Activated CD8-positive, alpha-beta T cell treated with anti-CD3 and anti-CD28 coated beads, Interleukin-2, amount 10 ng/mL, durations not matched to agents 7 days and 5 days (primary cell): ENCODE data around the gene LANCL3. TPM values are rescaled to one million over a fixed set of nuclear protein-coding genes. Genes with fewer than 3 reads are reported as not detected.

Experiments used
- ATAC-seq: fragments of 150-1000 bp; cut with Tn5 transposase; one replicate; pipeline ENCODE4 v1.10.0; 2021; ENCODE audit warnings: moderate library complexity
- CTCF ChIA-PET: fragments of 350-600 bp; sonication (Branson Sonifier 250); formaldehyde crosslinking; loops from one replicate; lab custom pipeline; 2021; ENCODE audit warnings: antibody characterized with exemption; lab: Charles Lee
- POLR2A ChIA-PET: fragments of 350-600 bp; sonication (Branson Sonifier 250); formaldehyde crosslinking; loops from one replicate; lab custom pipeline; 2021; ENCODE audit warnings: antibody characterized with exemption; lab: Charles Lee
- DNase-seq: peaks from one replicate; pipeline ENCODE4 v3.0.0-alpha.2; 2020
- H3K27ac Mint-ChIP-seq: one replicate; pipeline ENCODE4 v1.8.0; 2021; ENCODE audit warnings: mild to moderate bottlenecking, mixed read lengths
- H3K27me3 Mint-ChIP-seq: one replicate; pipeline ENCODE4 v1.8.0; 2021; ENCODE audit warnings: low read depth, mixed read lengths
- H3K36me3 Mint-ChIP-seq: one replicate; pipeline ENCODE4 v1.8.0; 2021; ENCODE audit warnings: low read depth, mixed read lengths
- H3K4me1 Mint-ChIP-seq: one replicate; pipeline ENCODE4 v1.8.0; 2021; ENCODE audit warnings: low read depth, mixed read lengths
- H3K4me3 Mint-ChIP-seq: one replicate; pipeline ENCODE4 v1.8.0; 2021; ENCODE audit warnings: mild to moderate bottlenecking, mixed read lengths
- H3K9me3 Mint-ChIP-seq: one replicate; pipeline ENCODE4 v1.8.0; 2022; ENCODE audit warnings: mixed read lengths; ENCODE audit not compliant: insufficient read depth
- total RNA-seq, 2 experiments: library from RNA; stranded (reverse); gene quantifications; one replicate each; pipeline ENCODE4 v1.2.3, GENCODE V29; 2021

LANCL3 gene
- total RNA-seq, 2 experiments from 2014 or later, result 0.23 to 0.29 TPM

- Mint-ChIP-seq H3K9me3 (no peaks in the 10 kb centered on the region), H3K27ac (no peak overlapping the region), H3K4me3 (peak overlapping the region; percentile 57), H3K27me3 (peaks cover 9% of the 10 kb centered on the region), H3K4me1 (peaks cover 5% of the 10 kb centered on the region), H3K36me3 (no peaks in the 10 kb centered on the region)
- ChIA-PET CTCF (interaction anchor here (1.0 kb wide), 1 partner anchor 59 kb away, joined by 3 read pairs; no protein-coding TSS in a partner anchor), POLR2A (no interaction called here)
- no peak for DNase-seq
- no peak for ATAC-seq
Observed at GRCh38 chrX:37686369-37686995, 115.0 kb downstream of the LANCL3 start.

- H3K27me3 Mint-ChIP-seq, result peaks cover 9% of the 10 kb centered on the region
- POLR2A ChIA-PET, result no interaction called here
- H3K9me3 Mint-ChIP-seq, result no peaks in the 10 kb centered on the region
- peaks cover 5% of the 10 kb centered on the region for H3K4me1 Mint-ChIP-seq
- no peak overlapping the region for H3K4me3 Mint-ChIP-seq
- H3K27ac Mint-ChIP-seq, result no peak overlapping the region
- DNase-seq, result no peak
- no peak for ATAC-seq
- no peaks in the 10 kb centered on the region for H3K36me3 Mint-ChIP-seq
- CTCF ChIA-PET, result interaction anchor here (1.0 kb wide), 1 partner anchor 59 kb away, joined by 3 read pairs; no protein-coding TSS in a partner anchor
Observed at GRCh38 chrX:37686996-37687395, 115.5 kb downstream of the LANCL3 start.

GRCh38 chrX:37690119-37690518, 118.7 kb downstream of the LANCL3 start:
- ATAC-seq (no peak), DNase-seq (no peak)
- no peaks in the 10 kb centered on the region for H3K9me3 Mint-ChIP-seq
- ChIA-PET CTCF (no interaction called here), POLR2A (no interaction called here)
- H3K36me3 Mint-ChIP-seq, result no peaks in the 10 kb centered on the region
- no peak overlapping the region for H3K27ac Mint-ChIP-seq
- peaks cover 10% of the 10 kb centered on the region for H3K27me3 Mint-ChIP-seq
- no peak overlapping the region for H3K4me3 Mint-ChIP-seq
- peaks cover 5% of the 10 kb centered on the region for H3K4me1 Mint-ChIP-seq

GRCh38 chrX:37692918-37693317, 121.5 kb downstream of the LANCL3 start:
- CTCF ChIA-PET, result no interaction called here
- no peak for ATAC-seq
- no peaks in the 10 kb centered on the region for H3K4me1 Mint-ChIP-seq
- H3K36me3 Mint-ChIP-seq, result no peaks in the 10 kb centered on the region
- H3K27ac Mint-ChIP-seq, result no peak overlapping the region
- no peaks in the 10 kb centered on the region for H3K9me3 Mint-ChIP-seq
- H3K27me3 Mint-ChIP-seq, result peaks cover 2% of the 10 kb centered on the region
- DNase-seq, result no peak
- POLR2A ChIA-PET, result no interaction called here
- H3K4me3 Mint-ChIP-seq, result no peak overlapping the region

GRCh38 chrX:37697169-37697760, 125.8 kb downstream of the LANCL3 start:
- ChIA-PET POLR2A (no interaction called here), CTCF (no interaction called here)
- H3K27ac Mint-ChIP-seq, result no peak overlapping the region
- ATAC-seq (no peak), DNase-seq (no peak)
- no peaks in the 10 kb centered on the region for H3K36me3 Mint-ChIP-seq
- peaks cover 2% of the 10 kb centered on the region for H3K27me3 Mint-ChIP-seq
- H3K4me3 Mint-ChIP-seq, result no peak overlapping the region
- no peaks in the 10 kb centered on the region for H3K9me3 Mint-ChIP-seq
- no peaks in the 10 kb centered on the region for H3K4me1 Mint-ChIP-seq

GRCh38 chrX:37701588-37701987, 130.1 kb downstream of the LANCL3 start:
- no peaks in the 10 kb centered on the region for H3K36me3 Mint-ChIP-seq
- no peak for ATAC-seq
- H3K4me3 Mint-ChIP-seq, result no peak overlapping the region
- DNase-seq, result no peak
- no peak overlapping the region for H3K27ac Mint-ChIP-seq
- ChIA-PET POLR2A (no interaction called here), CTCF (no interaction called here)
- H3K9me3 Mint-ChIP-seq, result no peaks in the 10 kb centered on the region
- no peaks in the 10 kb centered on the region for H3K27me3 Mint-ChIP-seq
- H3K4me1 Mint-ChIP-seq, result no peaks in the 10 kb centered on the region

- ChIA-PET CTCF (no interaction called here), POLR2A (no interaction called here)
- DNase-seq, result no peak
- H3K4me3 Mint-ChIP-seq, result no peak overlapping the region
- H3K36me3 Mint-ChIP-seq, result no peaks in the 10 kb centered on the region
- ATAC-seq, result no peak
- no peaks in the 10 kb centered on the region for H3K4me1 Mint-ChIP-seq
- no peak overlapping the region for H3K27ac Mint-ChIP-seq
- H3K9me3 Mint-ChIP-seq, result no peaks in the 10 kb centered on the region
- H3K27me3 Mint-ChIP-seq, result no peaks in the 10 kb centered on the region
Observed at GRCh38 chrX:37711991-37712390, 140.5 kb downstream of the LANCL3 start.

- ChIA-PET POLR2A (no interaction called here), CTCF (no interaction called here)
- DNase-seq, result no peak
- Mint-ChIP-seq H3K27me3 (no peaks in the 10 kb centered on the region), H3K4me1 (no peaks in the 10 kb centered on the region), H3K9me3 (no peaks in the 10 kb centered on the region), H3K36me3 (no peaks in the 10 kb centered on the region), H3K27ac (no peak overlapping the region), H3K4me3 (no peak overlapping the region)
- no peak for ATAC-seq
Observed at GRCh38 chrX:37712458-37712857, 141.0 kb downstream of the LANCL3 start.

- H3K27ac Mint-ChIP-seq, result no peak overlapping the region
- ChIA-PET CTCF (no interaction called here), POLR2A (no interaction called here)
- DNase-seq (no peak), ATAC-seq (no peak)
- peaks cover 3% of the 10 kb centered on the region for H3K27me3 Mint-ChIP-seq
- no peak overlapping the region for H3K4me3 Mint-ChIP-seq
- H3K4me1 Mint-ChIP-seq, result no peaks in the 10 kb centered on the region
- H3K36me3 Mint-ChIP-seq, result no peaks in the 10 kb centered on the region
- H3K9me3 Mint-ChIP-seq, result no peaks in the 10 kb centered on the region
Observed at GRCh38 chrX:37714479-37714878, 143.0 kb downstream of the LANCL3 start.

GRCh38 chrX:37716602-37717001, 145.1 kb downstream of the LANCL3 start:
- DNase-seq (no peak), ATAC-seq (no peak)
- Mint-ChIP-seq H3K27ac (no peak overlapping the region), H3K4me3 (no peak overlapping the region), H3K9me3 (no peaks in the 10 kb centered on the region), H3K36me3 (no peaks in the 10 kb centered on the region), H3K4me1 (no peaks in the 10 kb centered on the region), H3K27me3 (peaks cover 3% of the 10 kb centered on the region)
- CTCF ChIA-PET, result no interaction called here
- POLR2A ChIA-PET, result no interaction called here

- Mint-ChIP-seq H3K27me3 (peaks cover 5% of the 10 kb centered on the region), H3K36me3 (no peaks in the 10 kb centered on the region), H3K9me3 (no peaks in the 10 kb centered on the region), H3K4me3 (no peak overlapping the region), H3K4me1 (no peaks in the 10 kb centered on the region), H3K27ac (no peak overlapping the region)
- ChIA-PET POLR2A (no interaction called here), CTCF (interaction anchor here (0.6 kb wide), 1 partner anchor 221 kb away, joined by 3 read pairs; no protein-coding TSS in a partner anchor)
- ATAC-seq, result no peak
- no peak for DNase-seq
Observed at GRCh38 chrX:37717708-37718107, 146.2 kb downstream of the LANCL3 start.

- ATAC-seq (no peak), DNase-seq (no peak)
- ChIA-PET CTCF (no interaction called here), POLR2A (no interaction called here)
- Mint-ChIP-seq H3K36me3 (no peaks in the 10 kb centered on the region), H3K4me3 (no peak overlapping the region), H3K9me3 (no peaks in the 10 kb centered on the region), H3K4me1 (no peaks in the 10 kb centered on the region), H3K27me3 (peaks cover 13% of the 10 kb centered on the region), H3K27ac (no peak overlapping the region)
Observed at GRCh38 chrX:37722595-37722994, 151.1 kb downstream of the LANCL3 start.
